Dermis microvascular lymphatic vessel endothelial cell (primary cell): ENCODE measurements around the gene PPP1R26. TPM values are rescaled to one million over a fixed set of nuclear protein-coding genes. Genes with fewer than 3 reads are reported as not detected.

ENCODE experiments used
- total RNA-seq: library from RNA; depleted of rRNA; stranded (reverse); fragments of >200 nt; gene quantifications from 2 replicates; pipeline ENCODE4 v1.2.1, GENCODE V29; 2014

The PPP1R26 gene
- total RNA-seq, 1 donor from 2014 or later = 8.7 TPM

Other genes starting within 250 kb of the PPP1R26 start
- gene MRPS2, start 20.9 kb downstream of the PPP1R26 start, total RNA-seq = 11.3 and 18.5 TPM in 2 replicates
- gene LCN1, start 41.7 kb downstream of the PPP1R26 start, total RNA-seq = not detected in 2 replicates
- not detected in 2 replicates for gene OBP2A, start 66.3 kb downstream of the PPP1R26 start, total RNA-seq
- not detected in 2 replicates for gene PAEP, start 82.0 kb downstream of the PPP1R26 start, total RNA-seq
- gene GLT6D1, start 159.8 kb downstream of the PPP1R26 start, total RNA-seq = not detected in 2 replicates
- gene LCN9, start 183.5 kb downstream of the PPP1R26 start, total RNA-seq = not detected in 2 replicates
- gene SOHLH1, start 219.7 kb downstream of the PPP1R26 start, total RNA-seq = under 0.01 TPM in 1 of 2 replicates, not detected in the other
- not detected in 2 replicates for gene KCNT1, start 222.4 kb downstream of the PPP1R26 start, total RNA-seq